WERI-Rb-1 (cell line): ENCODE results near the gene CEP70.
"Not testable (repeated sequence)": the region's sequence is repeated elsewhere in the genome, so short reads cannot be mapped to it uniquely, and the experiment has no call there.

Source experiments
- DNase-seq: peaks from one replicate; pipeline ENCODE4 v3.0.0-alpha.2; 2020
- H3K27ac ChIP-seq: fragments of 250-450 bp; sonication (Bioruptor Pico); 2 replicates; pipeline ENCODE4 v1.5.1; 2020; ENCODE audit warnings: mild to moderate bottlenecking, moderate library complexity
- H3K27me3 ChIP-seq: fragments of 250-450 bp; sonication (Bioruptor Pico); 2 replicates; pipeline ENCODE4 v1.5.1; 2021; ENCODE audit warnings: mild to moderate bottlenecking, low read depth, moderate library complexity; ENCODE audit not compliant: insufficient read depth, severe bottlenecking
- H3K36me3 ChIP-seq: fragments of 250-450 bp; sonication (Bioruptor Pico); 2 replicates; pipeline ENCODE4 v1.5.1; 2020; ENCODE audit warnings: mild to moderate bottlenecking, moderate library complexity
- H3K4me3 ChIP-seq: 2 replicates; pipeline ENCODE4 v1.5.1; 2011; ENCODE audit warnings: low read depth, mild to moderate bottlenecking, control low read depth, low read length
- H3K9me3 ChIP-seq: fragments of 250-450 bp; sonication (Bioruptor Pico); 2 replicates; pipeline ENCODE4 v1.5.1; 2021; ENCODE audit warnings: mild to moderate bottlenecking, moderate library complexity; ENCODE audit not compliant: severe bottlenecking
- TF ChIP-seq, protein P1 (sequence below): IDR thresholded peaks from 2 replicates; pipeline ENCODE4 v1.5.1; 2011; ENCODE audit warnings: low read depth, mild to moderate bottlenecking, control low read depth, inconsistent platforms, low read length

Gene CEP70

GRCh38 chr3:138544546-138544945 is 49.5 kb downstream of the CEP70 start:
- Histone ChIP-seq H3K4me3 (no peak overlapping the region), H3K9me3 (peaks cover 21% of the 10 kb centered on the region), H3K27me3 (no peaks in the 10 kb centered on the region), H3K27ac (no peak overlapping the region), H3K36me3 (peaks cover 7% of the 10 kb centered on the region)
- no peak for DNase-seq
- TF ChIP-seq, protein P1, sequence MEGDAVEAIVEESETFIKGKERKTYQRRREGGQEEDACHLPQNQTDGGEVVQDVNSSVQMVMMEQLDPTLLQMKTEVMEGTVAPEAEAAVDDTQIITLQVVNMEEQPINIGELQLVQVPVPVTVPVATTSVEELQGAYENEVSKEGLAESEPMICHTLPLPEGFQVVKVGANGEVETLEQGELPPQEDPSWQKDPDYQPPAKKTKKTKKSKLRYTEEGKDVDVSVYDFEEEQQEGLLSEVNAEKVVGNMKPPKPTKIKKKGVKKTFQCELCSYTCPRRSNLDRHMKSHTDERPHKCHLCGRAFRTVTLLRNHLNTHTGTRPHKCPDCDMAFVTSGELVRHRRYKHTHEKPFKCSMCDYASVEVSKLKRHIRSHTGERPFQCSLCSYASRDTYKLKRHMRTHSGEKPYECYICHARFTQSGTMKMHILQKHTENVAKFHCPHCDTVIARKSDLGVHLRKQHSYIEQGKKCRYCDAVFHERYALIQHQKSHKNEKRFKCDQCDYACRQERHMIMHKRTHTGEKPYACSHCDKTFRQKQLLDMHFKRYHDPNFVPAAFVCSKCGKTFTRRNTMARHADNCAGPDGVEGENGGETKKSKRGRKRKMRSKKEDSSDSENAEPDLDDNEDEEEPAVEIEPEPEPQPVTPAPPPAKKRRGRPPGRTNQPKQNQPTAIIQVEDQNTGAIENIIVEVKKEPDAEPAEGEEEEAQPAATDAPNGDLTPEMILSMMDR = no peak

- no peak for DNase-seq
- no peak overlapping the region for H3K4me3 ChIP-seq
- H3K36me3 ChIP-seq = peaks cover 7% of the 10 kb centered on the region
- peaks cover 19% of the 10 kb centered on the region for H3K9me3 ChIP-seq
- H3K27me3 ChIP-seq = no peaks in the 10 kb centered on the region
- no peak overlapping the region for H3K27ac ChIP-seq
- TF ChIP-seq, protein P1 = no peak
Measured at GRCh38 chr3:138542977-138543376, 51.1 kb downstream of the CEP70 start.

GRCh38 chr3:138539352-138539751 is 54.7 kb downstream of the CEP70 start:
- Histone ChIP-seq H3K27me3 (no peaks in the 10 kb centered on the region), H3K27ac (no peak overlapping the region), H3K36me3 (peaks cover 3% of the 10 kb centered on the region; the same call in 1 of the 2 replicates), H3K4me3 (no peak overlapping the region), H3K9me3 (peaks cover 8% of the 10 kb centered on the region)
- TF ChIP-seq, protein P1 = no peak
- DNase-seq = no peak

- not testable (repeated sequence) for H3K27ac ChIP-seq, H3K36me3 ChIP-seq, DNase-seq, H3K9me3 ChIP-seq, H3K27me3 ChIP-seq, H3K4me3 ChIP-seq
Measured at GRCh38 chr3:138521445-138521844, 72.6 kb downstream of the CEP70 start.

GRCh38 chr3:138513090-138513843 is 80.8 kb downstream of the CEP70 start:
- no peak overlapping the region for H3K4me3 ChIP-seq
- peaks cover 3% of the 10 kb centered on the region for H3K36me3 ChIP-seq
- peaks cover 6% of the 10 kb centered on the region for H3K9me3 ChIP-seq
- H3K27me3 ChIP-seq = no peaks in the 10 kb centered on the region
- H3K27ac ChIP-seq = no peak overlapping the region
- TF ChIP-seq, protein P1 = no peak
- DNase-seq = no peak

DNA sequence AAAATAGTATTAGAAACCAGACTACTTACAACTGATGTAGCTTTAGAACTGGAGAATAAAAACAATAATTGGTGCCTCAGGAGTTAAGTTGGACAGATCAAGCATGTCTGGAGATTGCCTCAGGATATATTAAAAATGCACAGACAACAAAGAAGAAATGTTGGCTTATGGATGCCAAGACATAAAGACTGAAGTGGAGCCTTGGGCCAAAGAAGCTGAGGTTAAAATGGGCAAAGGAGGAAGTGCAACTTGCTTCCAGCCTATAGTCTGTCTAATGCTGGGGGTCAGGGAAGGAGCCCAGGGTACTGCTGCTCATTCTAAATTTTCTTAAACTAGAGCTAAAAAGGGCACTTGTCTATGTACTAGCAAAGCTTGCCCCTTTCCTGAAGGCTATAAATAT is 82.1 kb downstream of the CEP70 start:
- Histone ChIP-seq H3K36me3 (no peaks in the 10 kb centered on the region), H3K27me3 (no peaks in the 10 kb centered on the region), H3K27ac (no peak overlapping the region), H3K4me3 (no peak overlapping the region), H3K9me3 (no peaks in the 10 kb centered on the region)
- no peak for DNase-seq
- TF ChIP-seq, protein P1 = no peak
